ENCODE data around the gene INPP4B.

DNA sequence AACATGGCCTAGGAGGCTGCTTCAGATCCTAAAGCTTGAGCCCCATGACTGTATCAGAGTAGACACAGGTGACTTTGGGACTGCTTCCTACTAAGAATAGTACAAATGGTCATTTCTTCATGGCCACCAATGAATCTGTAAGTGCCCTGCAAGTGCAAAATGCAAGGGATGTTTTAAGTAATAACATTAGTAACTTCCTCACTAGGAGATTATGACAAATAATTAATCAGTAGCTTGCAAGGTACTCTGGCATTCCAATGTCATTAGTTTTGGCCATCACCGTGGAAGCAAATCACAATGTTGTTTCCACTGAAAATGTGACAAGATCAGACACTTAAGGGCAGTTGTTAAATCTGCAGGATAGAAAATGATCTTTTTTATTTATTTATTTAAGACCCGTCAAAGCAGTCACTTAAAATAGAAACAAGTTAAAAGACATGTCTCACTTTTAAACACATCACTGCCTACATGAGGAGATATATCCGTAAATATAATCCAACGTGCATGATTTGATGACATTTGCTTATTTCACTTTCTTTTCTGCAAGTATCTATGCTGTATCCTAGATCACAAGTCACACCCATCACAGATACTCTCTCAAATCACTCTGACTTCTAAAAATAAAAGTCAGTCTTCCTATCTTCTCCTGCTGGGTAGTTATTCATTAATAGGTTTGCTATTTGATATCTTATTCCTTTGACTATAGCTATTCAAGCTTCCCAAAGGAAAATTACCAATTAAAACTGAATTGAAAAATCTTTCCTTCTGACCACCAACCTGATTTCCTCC, 809.1 kb downstream of the INPP4B start:
- TF ChIP-seq, protein P1, sequence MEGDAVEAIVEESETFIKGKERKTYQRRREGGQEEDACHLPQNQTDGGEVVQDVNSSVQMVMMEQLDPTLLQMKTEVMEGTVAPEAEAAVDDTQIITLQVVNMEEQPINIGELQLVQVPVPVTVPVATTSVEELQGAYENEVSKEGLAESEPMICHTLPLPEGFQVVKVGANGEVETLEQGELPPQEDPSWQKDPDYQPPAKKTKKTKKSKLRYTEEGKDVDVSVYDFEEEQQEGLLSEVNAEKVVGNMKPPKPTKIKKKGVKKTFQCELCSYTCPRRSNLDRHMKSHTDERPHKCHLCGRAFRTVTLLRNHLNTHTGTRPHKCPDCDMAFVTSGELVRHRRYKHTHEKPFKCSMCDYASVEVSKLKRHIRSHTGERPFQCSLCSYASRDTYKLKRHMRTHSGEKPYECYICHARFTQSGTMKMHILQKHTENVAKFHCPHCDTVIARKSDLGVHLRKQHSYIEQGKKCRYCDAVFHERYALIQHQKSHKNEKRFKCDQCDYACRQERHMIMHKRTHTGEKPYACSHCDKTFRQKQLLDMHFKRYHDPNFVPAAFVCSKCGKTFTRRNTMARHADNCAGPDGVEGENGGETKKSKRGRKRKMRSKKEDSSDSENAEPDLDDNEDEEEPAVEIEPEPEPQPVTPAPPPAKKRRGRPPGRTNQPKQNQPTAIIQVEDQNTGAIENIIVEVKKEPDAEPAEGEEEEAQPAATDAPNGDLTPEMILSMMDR (IDR thresholded peaks at IDR 0.05; ENCODE audit: low read depth, low read length): no peak
- no peak for TF ChIP-seq EZH2phosphoT487 (IDR thresholded peaks at IDR 0.05; ENCODE audit: low read depth)
